Endothelial cell of umbilical vein (primary cell): Measurements from ENCODE around the gene C9orf152. TPM values are rescaled to one million over a fixed set of nuclear protein-coding genes. Genes with fewer than 3 reads are reported as not detected.

Source experiments
- BruUV-seq: library from RNA; stranded (reverse); fragments of 400-500 nt; replicated peaks from 2 replicates; lab custom pipeline; 2021; lab: Mats Ljungman, UMichigan
- CTCF ChIA-PET: fragments of 300-600, 350-600 bp; sonication (Branson Sonifier 250); formaldehyde crosslinking; loops from one replicate; lab custom pipeline; 2021; ENCODE audit warnings: antibody characterized with exemption, inconsistent platforms; lab: Charles Lee
- POLR2A ChIA-PET: fragments of 300-600, 350-600 bp; sonication (Branson Sonifier 250); formaldehyde crosslinking; loops from one replicate; lab custom pipeline; 2021; ENCODE audit warnings: antibody characterized with exemption, inconsistent platforms; lab: Charles Lee
- DNase-seq: peaks from one replicate; pipeline ENCODE4 v3.0.0-alpha.2; 2011; ENCODE audit warnings: low read depth, low spot score
- FAIRE-seq: peaks from 2 replicates; lab custom pipeline; 2011; peaks lifted over from hg19 to GRCh38; lab: Jason Lieb, UNC
- H2AFZ ChIP-seq: 2 replicates; pipeline ENCODE4 v1.6.0; 2012; ENCODE audit warnings: low read depth, low read length, control low read depth, inconsistent platforms
- H3K27ac ChIP-seq: 2 replicates; pipeline ENCODE4 v1.5.1; 2011; ENCODE audit warnings: low read depth, mild to moderate bottlenecking, control low read depth, low read length, moderate library complexity; ENCODE audit not compliant: insufficient read depth
- H3K27me3 ChIP-seq, 2 experiments: 2 replicates each; pipeline versions ENCODE4 v1.6.0 to v1.6.1; 2011; ENCODE audit warnings: low read length in 2 of 2, mixed read lengths in 1 of 2; ENCODE audit not compliant: control insufficient read depth in 2 of 2, insufficient read depth in 2 of 2
- H3K36me3 ChIP-seq, 2 experiments: 2 replicates in 1 of 2; 3 replicates in 1 of 2; pipeline ENCODE4 v1.5.1; 2011; ENCODE audit warnings: low read length in 2 of 2, mild to moderate bottlenecking in 1 of 2, moderate library complexity in 1 of 2; ENCODE audit not compliant: control insufficient read depth in 2 of 2, insufficient read depth in 2 of 2; ENCODE audit errors: extremely low read depth in 1 of 2
- H3K4me1 ChIP-seq: 3 replicates; pipeline ENCODE4 v1.5.1; 2011; ENCODE audit warnings: mild to moderate bottlenecking, low read length; ENCODE audit not compliant: control insufficient read depth, insufficient read depth; ENCODE audit errors: extremely low read depth
- H3K4me2 ChIP-seq: 2 replicates; pipeline ENCODE4 v1.6.1; 2011; ENCODE audit warnings: low read length, control low read depth, mixed read lengths; ENCODE audit not compliant: insufficient read depth
- H3K4me3 ChIP-seq, 3 experiments: fragments of 200-600 bp in 1 of 3; sonication (generic), shearing (Covaris generic) in 1 of 3; replicated peaks in 1 of 3; 2 replicates each; pipeline ENCODE4 v1.5.1; 2011 to 2016; ENCODE audit warnings: control low read depth in 3 of 3, low read length in 3 of 3, mild to moderate bottlenecking in 2 of 3, inconsistent platforms in 1 of 3, low read depth in 1 of 3, moderate library complexity in 1 of 3; ENCODE audit not compliant: insufficient read depth in 1 of 3
- H3K79me2 ChIP-seq: 2 replicates; pipeline ENCODE4 v1.6.0; 2012; ENCODE audit warnings: low read length, inconsistent platforms; ENCODE audit not compliant: control insufficient read depth, insufficient read depth
- H3K9ac ChIP-seq: replicated peaks from 2 replicates; pipeline ENCODE3; 2011; ENCODE audit warnings: low read length, control low read depth; ENCODE audit not compliant: insufficient read depth; ENCODE audit errors: extremely low read depth
- H3K9me1 ChIP-seq: replicated peaks from 3 replicates; pipeline ENCODE4 v1.6.0; 2011; ENCODE audit warnings: mild to moderate bottlenecking, low read length; ENCODE audit not compliant: control insufficient read depth, insufficient read depth; ENCODE audit errors: extremely low read depth
- H3K9me3 ChIP-seq: replicated peaks from 2 replicates; pipeline ENCODE4 v1.5.1; 2012; ENCODE audit warnings: low read length, inconsistent platforms; ENCODE audit not compliant: control insufficient read depth, insufficient read depth
- H4K20me1 ChIP-seq: replicated peaks from 2 replicates; pipeline ENCODE3; 2011; ENCODE audit warnings: mild to moderate bottlenecking, low read length; ENCODE audit not compliant: control insufficient read depth, insufficient read depth; ENCODE audit errors: extremely low read depth
- EZH2 ChIP-seq: IDR thresholded peaks from 2 replicates; pipeline ENCODE4 v1.6.1; 2012; ENCODE audit warnings: borderline replicate concordance, low read depth, mild to moderate bottlenecking, moderate library complexity, low read length, inconsistent platforms; ENCODE audit not compliant: severe bottlenecking
- FOS ChIP-seq: IDR thresholded peaks from 2 replicates; pipeline ENCODE4 v1.6.1; 2011; ENCODE audit warnings: mild to moderate bottlenecking, low read length, moderate library complexity, borderline replicate concordance; ENCODE audit not compliant: insufficient read depth
- GATA2 ChIP-seq: IDR thresholded peaks from 2 replicates; pipeline ENCODE4 v1.7.0; 2011; ENCODE audit warnings: low read depth, mild to moderate bottlenecking, moderate library complexity, mixed read lengths, low read length; ENCODE audit not compliant: insufficient read length, insufficient read depth
- JUN ChIP-seq: IDR thresholded peaks from 2 replicates; pipeline ENCODE4 v1.6.1; 2011; ENCODE audit warnings: borderline replicate concordance, low read depth; ENCODE audit not compliant: insufficient read length, insufficient read depth
- MAX ChIP-seq: IDR thresholded peaks from 2 replicates; pipeline ENCODE4 v1.6.1; 2011; ENCODE audit not compliant: insufficient read depth, insufficient read length
- MYC ChIP-seq: IDR thresholded peaks from one replicate; pipeline ENCODE4 v1.6.1; 2011; ENCODE audit warnings: mild to moderate bottlenecking, low read depth, low read length
- POLR2A ChIP-seq: IDR thresholded peaks from 2 replicates; pipeline ENCODE4 v1.6.1; 2012; ENCODE audit warnings: low read depth, mild to moderate bottlenecking, control low read depth, low read length
- POLR2AphosphoS5 ChIP-seq: IDR thresholded peaks from 2 replicates; pipeline ENCODE4 v1.6.1; 2012; ENCODE audit warnings: low read depth, mild to moderate bottlenecking, control low read depth, low read length, moderate library complexity; ENCODE audit not compliant: insufficient read depth
- dilution Hi-C: fragments of 300-500 bp; cut with MboI; formaldehyde crosslinking; loops from one replicate; pipeline ENCODE4 v1.15.0; 2019; ENCODE audit warnings: low sequenced_read_pairs; ENCODE audit not compliant: extremely low pct_ligation_motif_present
- intact Hi-C: fragments of 100-400 bp; cut with micrococcal nuclease; formaldehyde crosslinking; loops from one replicate; pipeline ENCODE4 v1.10.0; 2022
- polyA plus RNA-seq, 4 experiments: library from polyadenylated mRNA; depleted of rRNA in 3 of 4; stranded (reverse) in 3 of 4; unstranded in 1 of 4; fragments of >200 nt; gene quantifications; 2 replicates each; pipeline versions ENCODE4 v1.2.1 to v1.2.3, GENCODE V29; 2011 to 2012; ENCODE audit warnings: missing spikeins in 1 of 4
- total RNA-seq: library from RNA; stranded (reverse); gene quantifications from 2 replicates; pipeline ENCODE4 v1.2.3, GENCODE V29; 2021
- TF ChIP-seq, protein P1 (sequence below), 2 donors: IDR thresholded peaks; 1 replicate in 1 of 2; 2 replicates in 1 of 2; pipeline ENCODE4 v1.5.1; 2011; ENCODE audit warnings: low read length in 2 of 2, mild to moderate bottlenecking in 2 of 2, moderate library complexity in 2 of 2, control low read depth in 1 of 2, inconsistent platforms in 1 of 2, low read depth in 1 of 2; ENCODE audit not compliant: insufficient read depth in 1 of 2; ENCODE audit errors: extremely low read depth in 1 of 2

Gene C9orf152
- total and polyA plus RNA-seq, 2 donors (not counting 3 experiments of a cell fraction or from before 2014, with no cell fraction given) = not detected

- peaks cover 11 to 15% of the 10 kb centered on the region in 2 experiments for H3K36me3 ChIP-seq
- H3K4me3 ChIP-seq = no peak overlapping the region
- dilution Hi-C loops (loop anchor here (25.0 kb wide), 1 partner anchor 244 kb away; no protein-coding TSS in a partner anchor), intact Hi-C loops (no loop called here)
- TF ChIP-seq, protein P1, sequence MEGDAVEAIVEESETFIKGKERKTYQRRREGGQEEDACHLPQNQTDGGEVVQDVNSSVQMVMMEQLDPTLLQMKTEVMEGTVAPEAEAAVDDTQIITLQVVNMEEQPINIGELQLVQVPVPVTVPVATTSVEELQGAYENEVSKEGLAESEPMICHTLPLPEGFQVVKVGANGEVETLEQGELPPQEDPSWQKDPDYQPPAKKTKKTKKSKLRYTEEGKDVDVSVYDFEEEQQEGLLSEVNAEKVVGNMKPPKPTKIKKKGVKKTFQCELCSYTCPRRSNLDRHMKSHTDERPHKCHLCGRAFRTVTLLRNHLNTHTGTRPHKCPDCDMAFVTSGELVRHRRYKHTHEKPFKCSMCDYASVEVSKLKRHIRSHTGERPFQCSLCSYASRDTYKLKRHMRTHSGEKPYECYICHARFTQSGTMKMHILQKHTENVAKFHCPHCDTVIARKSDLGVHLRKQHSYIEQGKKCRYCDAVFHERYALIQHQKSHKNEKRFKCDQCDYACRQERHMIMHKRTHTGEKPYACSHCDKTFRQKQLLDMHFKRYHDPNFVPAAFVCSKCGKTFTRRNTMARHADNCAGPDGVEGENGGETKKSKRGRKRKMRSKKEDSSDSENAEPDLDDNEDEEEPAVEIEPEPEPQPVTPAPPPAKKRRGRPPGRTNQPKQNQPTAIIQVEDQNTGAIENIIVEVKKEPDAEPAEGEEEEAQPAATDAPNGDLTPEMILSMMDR (IDR thresholded peaks at IDR 0.05; ENCODE audit: extremely low read depth in 1 of 2, insufficient read depth in 1 of 2, low read depth in 1 of 2, low read length in 2 of 2) = no peak
- no peak for TF ChIP-seq JUN
- no peak for TF ChIP-seq POLR2AphosphoS5
- no peak for TF ChIP-seq MAX
- no peak for TF ChIP-seq POLR2A
- no peak for TF ChIP-seq GATA2
- TF ChIP-seq EZH2 = no peak
- TF ChIP-seq MYC = no peak
- TF ChIP-seq FOS = no peak
- FAIRE-seq (no peak), DNase-seq (no peak)
- H2AFZ ChIP-seq = no peak overlapping the region
- ChIA-PET POLR2A (no interaction called here), CTCF (interaction anchor here (3.0 kb wide), 1 partner anchor 253 kb away, joined by 13 read pairs; no protein-coding TSS in a partner anchor)
- peaks cover 5% of the 10 kb centered on the region for H4K20me1 ChIP-seq
- no peaks in the 10 kb centered on the region for H3K9me3 ChIP-seq
- no peak overlapping the region for H3K9ac ChIP-seq
- no peaks in the 10 kb centered on the region for H3K27me3 ChIP-seq
- peaks cover 20% of the 10 kb centered on the region for H3K4me1 ChIP-seq
- H3K9me1 ChIP-seq = no peaks in the 10 kb centered on the region
- no peak overlapping the region for H3K27ac ChIP-seq
- H3K4me2 ChIP-seq = no peak overlapping the region
- H3K79me2 ChIP-seq = peaks cover 99% of the 10 kb centered on the region
- BruUV-seq = no TSS peak
Measured at GRCh38 chr9:110156416-110156815, 51.5 kb downstream of the C9orf152 start.
